Glutamatergic neuron (in vitro differentiated cells): ENCODE data around the gene OSBPL2. TPM values are rescaled to one million over a fixed set of nuclear protein-coding genes. Genes with fewer than 3 reads are reported as not detected.
A peak's percentile ranks its signal among the peaks of the same experiment; 100 is the strongest.

Source experiments
- DNase-seq: peaks from one replicate; pipeline ENCODE4 v3.0.0; 2022
- H3K27ac Mint-ChIP-seq: one replicate; pipeline ENCODE4 v1.8.0; 2020; ENCODE audit warnings: mild to moderate bottlenecking, mixed read lengths, inconsistent platforms; ENCODE audit not compliant: unreplicated experiment
- H3K27me3 Mint-ChIP-seq: one replicate; pipeline ENCODE4 v1.8.0; 2020; ENCODE audit warnings: mild to moderate bottlenecking, moderate library complexity, mixed read lengths, inconsistent platforms; ENCODE audit not compliant: unreplicated experiment
- H3K36me3 Mint-ChIP-seq: one replicate; pipeline ENCODE4 v1.8.0; 2020; ENCODE audit warnings: mild to moderate bottlenecking, mixed read lengths, inconsistent platforms; ENCODE audit not compliant: unreplicated experiment
- H3K4me1 Mint-ChIP-seq: one replicate; pipeline ENCODE4 v1.8.0; 2020; ENCODE audit warnings: mild to moderate bottlenecking, low read depth, mixed read lengths, inconsistent platforms; ENCODE audit not compliant: unreplicated experiment
- H3K4me3 Mint-ChIP-seq: one replicate; pipeline ENCODE4 v1.8.0; 2020; ENCODE audit warnings: mild to moderate bottlenecking, mixed read lengths, inconsistent platforms; ENCODE audit not compliant: unreplicated experiment
- H3K9me3 Mint-ChIP-seq: one replicate; pipeline ENCODE4 v1.8.0; 2020; ENCODE audit warnings: mild to moderate bottlenecking, moderate library complexity, mixed read lengths, inconsistent platforms; ENCODE audit not compliant: unreplicated experiment
- total RNA-seq: library from RNA; stranded (reverse); fragmentation: NEBNext Ultra II Directional; extraction: Animal tissue kit (Norgen Biotek cat#: 25700); gene quantifications from one replicate; pipeline ENCODE4 v1.2.1, GENCODE V29; 2021; ENCODE audit not compliant: unreplicated experiment
- TF ChIP-seq, protein P1 (sequence below): fragments of 200-600 bp; sonication (generic); IDR thresholded peaks from one replicate; pipeline ENCODE4 v1.5.0; 2021; ENCODE audit not compliant: partially characterized antibody, unreplicated experiment

Gene OSBPL2
- total RNA-seq, 1 donor from 2014 or later: 42.6 TPM

DNA sequence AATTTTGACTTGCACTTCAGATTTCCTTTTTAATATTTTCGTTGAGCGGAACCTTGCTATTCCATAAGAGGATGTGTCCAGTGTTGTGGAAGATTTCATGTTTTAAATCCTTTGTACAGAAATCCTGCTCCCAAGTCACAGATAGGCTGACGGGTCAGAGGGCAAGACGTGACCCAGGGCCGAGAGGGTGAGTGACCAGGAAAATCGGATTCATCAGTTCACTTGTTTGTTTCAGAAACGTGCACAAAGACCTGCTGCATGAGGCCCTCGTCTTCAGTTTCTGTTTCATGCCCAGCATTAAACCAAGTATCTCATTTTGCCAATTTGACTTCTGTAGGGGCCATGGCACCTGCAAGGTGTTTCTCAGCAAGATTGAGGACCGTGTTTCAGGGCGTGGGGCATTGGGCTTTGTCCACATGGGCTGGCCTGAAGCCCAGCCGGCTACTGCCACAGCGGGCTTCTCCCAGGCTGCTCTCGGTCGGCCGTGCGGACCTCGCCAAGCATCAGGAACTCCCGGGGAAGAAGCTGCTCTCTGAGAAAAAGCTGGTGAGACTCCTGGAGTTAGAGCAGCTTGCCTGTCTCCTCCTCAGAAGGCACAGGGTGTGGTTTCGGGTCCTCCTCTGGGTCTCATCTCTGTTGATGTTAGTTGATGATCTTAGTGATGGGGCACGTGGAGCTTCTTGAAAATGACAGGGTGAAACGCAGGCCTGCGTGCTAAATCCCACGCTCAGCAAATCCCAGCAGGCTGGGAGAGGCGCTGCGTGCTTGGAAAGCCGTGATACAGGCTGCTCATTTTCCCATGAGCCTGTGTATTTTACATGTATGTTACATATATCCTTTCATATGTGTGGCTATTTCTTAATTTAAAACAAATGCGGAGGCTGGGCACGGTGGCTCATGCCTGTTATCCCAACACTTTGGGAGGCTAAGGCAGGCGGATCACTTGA lies 45.0 kb upstream of the OSBPL2 start:
- no peak overlapping the region for H3K27ac Mint-ChIP-seq
- TF ChIP-seq, protein P1, sequence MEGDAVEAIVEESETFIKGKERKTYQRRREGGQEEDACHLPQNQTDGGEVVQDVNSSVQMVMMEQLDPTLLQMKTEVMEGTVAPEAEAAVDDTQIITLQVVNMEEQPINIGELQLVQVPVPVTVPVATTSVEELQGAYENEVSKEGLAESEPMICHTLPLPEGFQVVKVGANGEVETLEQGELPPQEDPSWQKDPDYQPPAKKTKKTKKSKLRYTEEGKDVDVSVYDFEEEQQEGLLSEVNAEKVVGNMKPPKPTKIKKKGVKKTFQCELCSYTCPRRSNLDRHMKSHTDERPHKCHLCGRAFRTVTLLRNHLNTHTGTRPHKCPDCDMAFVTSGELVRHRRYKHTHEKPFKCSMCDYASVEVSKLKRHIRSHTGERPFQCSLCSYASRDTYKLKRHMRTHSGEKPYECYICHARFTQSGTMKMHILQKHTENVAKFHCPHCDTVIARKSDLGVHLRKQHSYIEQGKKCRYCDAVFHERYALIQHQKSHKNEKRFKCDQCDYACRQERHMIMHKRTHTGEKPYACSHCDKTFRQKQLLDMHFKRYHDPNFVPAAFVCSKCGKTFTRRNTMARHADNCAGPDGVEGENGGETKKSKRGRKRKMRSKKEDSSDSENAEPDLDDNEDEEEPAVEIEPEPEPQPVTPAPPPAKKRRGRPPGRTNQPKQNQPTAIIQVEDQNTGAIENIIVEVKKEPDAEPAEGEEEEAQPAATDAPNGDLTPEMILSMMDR: no peak
- no peaks in the 10 kb centered on the region for H3K36me3 Mint-ChIP-seq

DNA sequence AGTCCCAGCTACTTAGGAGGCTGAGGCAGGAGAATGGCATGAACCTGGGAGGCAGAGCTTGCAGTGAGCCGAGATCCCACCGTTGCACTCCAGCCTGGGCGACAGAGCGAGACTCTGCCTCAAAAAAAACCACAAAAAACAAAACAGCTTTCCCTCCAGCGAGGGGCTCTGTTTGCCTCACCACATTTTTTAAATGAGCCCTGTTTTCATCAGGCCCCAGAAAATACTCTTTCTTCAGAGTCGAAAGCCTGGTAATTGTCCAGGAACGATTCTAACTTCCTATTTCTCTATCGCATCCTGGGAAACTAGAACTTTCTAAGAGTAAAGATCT lies 43.3 kb upstream of the OSBPL2 start:
- Mint-ChIP-seq H3K4me1 (peaks cover 6% of the 10 kb centered on the region), H3K27me3 (no peaks in the 10 kb centered on the region), H3K9me3 (peaks cover 2% of the 10 kb centered on the region), H3K4me3 (no peak overlapping the region), H3K27ac (no peak overlapping the region), H3K36me3 (no peaks in the 10 kb centered on the region)
- TF ChIP-seq, protein P1: no peak
- peak; percentile 5 for DNase-seq

More for the DNA sequence above, 45.0 kb upstream of the OSBPL2 start:
- Mint-ChIP-seq H3K4me3 (no peak overlapping the region), H3K9me3 (no peaks in the 10 kb centered on the region), H3K4me1 (peaks cover 6% of the 10 kb centered on the region), H3K27me3 (no peaks in the 10 kb centered on the region)
- peak; percentile 9 for DNase-seq

DNA sequence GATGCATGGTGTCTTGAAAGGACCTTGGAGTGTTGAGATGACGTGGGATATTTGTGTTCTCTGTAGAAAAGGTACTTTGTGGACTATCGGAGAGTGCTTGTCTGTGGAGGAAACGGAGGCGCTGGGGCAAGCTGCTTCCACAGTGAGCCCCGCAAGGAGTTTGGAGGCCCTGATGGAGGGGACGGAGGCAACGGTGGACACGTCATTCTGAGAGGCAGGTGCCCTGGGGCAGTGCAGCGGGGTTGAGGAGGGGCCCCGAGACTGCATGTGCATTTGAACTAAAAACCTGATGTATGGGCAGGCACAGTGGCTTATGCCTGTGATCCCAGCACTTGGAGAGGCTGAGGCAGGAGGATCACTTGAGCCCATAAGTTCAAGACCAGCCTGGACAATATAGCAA lies 42.6 kb upstream of the OSBPL2 start:
- DNase-seq: peak; percentile 9
- TF ChIP-seq, protein P1: no peak
- Mint-ChIP-seq H3K4me1 (peaks cover 5% of the 10 kb centered on the region), H3K36me3 (no peaks in the 10 kb centered on the region), H3K4me3 (no peak overlapping the region), H3K27ac (no peak overlapping the region), H3K27me3 (no peaks in the 10 kb centered on the region), H3K9me3 (peaks cover 2% of the 10 kb centered on the region)

DNA sequence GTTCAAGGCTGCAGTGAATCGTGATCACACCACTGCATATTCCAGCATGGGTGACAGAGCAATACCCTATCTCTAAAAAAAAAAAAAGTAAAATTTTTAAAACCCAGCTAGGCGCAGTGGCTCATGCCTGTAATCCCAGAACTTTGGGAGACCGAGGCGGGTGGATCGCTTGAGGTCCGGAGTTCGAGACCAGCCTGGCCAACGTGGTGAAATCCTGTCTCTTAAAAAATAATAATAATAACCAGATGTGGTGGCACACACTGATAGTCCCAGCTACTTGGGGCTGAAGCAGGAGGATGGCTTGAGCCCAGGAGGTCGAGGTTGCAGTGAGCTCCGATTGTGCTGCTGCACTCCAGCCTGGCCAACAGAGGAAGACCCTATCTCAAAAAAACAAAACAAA lies 42.0 kb upstream of the OSBPL2 start:
- Mint-ChIP-seq H3K27me3 (no peaks in the 10 kb centered on the region), H3K4me1 (peaks cover 1% of the 10 kb centered on the region), H3K27ac (no peak overlapping the region), H3K4me3 (no peak overlapping the region), H3K9me3 (peaks cover 2% of the 10 kb centered on the region), H3K36me3 (no peaks in the 10 kb centered on the region)
- TF ChIP-seq, protein P1: no peak
- no peak for DNase-seq

DNA sequence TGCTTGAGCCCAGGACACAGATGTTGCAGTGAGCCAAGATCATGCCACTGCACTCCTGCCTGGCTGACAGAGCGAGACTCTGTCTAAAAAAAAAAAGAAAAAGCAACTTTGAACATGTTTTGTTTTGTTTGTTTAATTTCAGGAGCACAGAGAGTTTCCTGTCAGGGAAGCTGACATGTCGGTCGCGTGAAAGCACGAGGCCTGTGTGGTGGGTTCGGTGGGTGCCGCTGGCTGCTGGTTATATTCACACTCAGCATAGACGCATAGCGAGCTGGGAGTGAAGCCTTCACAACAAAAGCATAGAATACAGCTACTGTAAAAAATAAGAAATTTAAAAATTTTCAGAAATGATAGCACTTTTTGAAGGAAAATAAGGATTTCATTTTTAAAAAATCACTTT lies 41.0 kb upstream of the OSBPL2 start:
- TF ChIP-seq, protein P1: no peak
- peak; percentile 3 for DNase-seq
- H3K27ac Mint-ChIP-seq: no peak overlapping the region
- H3K27me3 Mint-ChIP-seq: no peaks in the 10 kb centered on the region
- H3K4me3 Mint-ChIP-seq: no peak overlapping the region
- H3K36me3 Mint-ChIP-seq: no peaks in the 10 kb centered on the region
- peaks cover 2% of the 10 kb centered on the region for H3K4me1 Mint-ChIP-seq
- peaks cover 2% of the 10 kb centered on the region for H3K9me3 Mint-ChIP-seq
